Mesothelial cell of epicardium (in vitro differentiated cells): ENCODE measurements around the gene LCN2. TPM values are rescaled to one million over a fixed set of nuclear protein-coding genes. Genes with fewer than 3 reads are reported as not detected.

Source experiments
- DNase-seq, 2 experiments: peaks; one replicate each; pipeline ENCODE4 v3.0.0; 2021; ENCODE audit warnings: low spot score in 2 of 2; ENCODE audit not compliant: unreplicated experiment in 2 of 2
- H3K27ac Mint-ChIP-seq: 2 replicates; pipeline ENCODE4 v1.8.0; 2021; ENCODE audit warnings: mixed read lengths
- H3K27me3 Mint-ChIP-seq: 2 replicates; pipeline ENCODE4 v1.8.0; 2021; ENCODE audit warnings: low read depth, mixed read lengths
- H3K36me3 Mint-ChIP-seq: 2 replicates; pipeline ENCODE4 v1.8.0; 2021; ENCODE audit warnings: mixed read lengths
- H3K4me1 Mint-ChIP-seq: 2 replicates; pipeline ENCODE4 v1.8.0; 2021; ENCODE audit warnings: mixed read lengths
- H3K4me3 Mint-ChIP-seq: 2 replicates; pipeline ENCODE4 v1.8.0; 2021; ENCODE audit warnings: mild to moderate bottlenecking, moderate library complexity, mixed read lengths
- H3K9me3 Mint-ChIP-seq: 2 replicates; pipeline ENCODE4 v1.8.0; 2021; ENCODE audit warnings: mixed read lengths
- total RNA-seq: library from RNA; stranded (reverse); gene quantifications from 3 replicates; pipeline ENCODE4 v1.2.1, GENCODE V29; 2021
- TF ChIP-seq, protein P1 (sequence below): fragments of 200-600 bp; sonication (generic); IDR thresholded peaks from one replicate; pipeline ENCODE4 v1.5.0; 2021; ENCODE audit warnings: antibody characterized with exemption; ENCODE audit not compliant: unreplicated experiment

The LCN2 gene
- total RNA-seq, 1 donor from 2014 or later, result not detected

DNA sequence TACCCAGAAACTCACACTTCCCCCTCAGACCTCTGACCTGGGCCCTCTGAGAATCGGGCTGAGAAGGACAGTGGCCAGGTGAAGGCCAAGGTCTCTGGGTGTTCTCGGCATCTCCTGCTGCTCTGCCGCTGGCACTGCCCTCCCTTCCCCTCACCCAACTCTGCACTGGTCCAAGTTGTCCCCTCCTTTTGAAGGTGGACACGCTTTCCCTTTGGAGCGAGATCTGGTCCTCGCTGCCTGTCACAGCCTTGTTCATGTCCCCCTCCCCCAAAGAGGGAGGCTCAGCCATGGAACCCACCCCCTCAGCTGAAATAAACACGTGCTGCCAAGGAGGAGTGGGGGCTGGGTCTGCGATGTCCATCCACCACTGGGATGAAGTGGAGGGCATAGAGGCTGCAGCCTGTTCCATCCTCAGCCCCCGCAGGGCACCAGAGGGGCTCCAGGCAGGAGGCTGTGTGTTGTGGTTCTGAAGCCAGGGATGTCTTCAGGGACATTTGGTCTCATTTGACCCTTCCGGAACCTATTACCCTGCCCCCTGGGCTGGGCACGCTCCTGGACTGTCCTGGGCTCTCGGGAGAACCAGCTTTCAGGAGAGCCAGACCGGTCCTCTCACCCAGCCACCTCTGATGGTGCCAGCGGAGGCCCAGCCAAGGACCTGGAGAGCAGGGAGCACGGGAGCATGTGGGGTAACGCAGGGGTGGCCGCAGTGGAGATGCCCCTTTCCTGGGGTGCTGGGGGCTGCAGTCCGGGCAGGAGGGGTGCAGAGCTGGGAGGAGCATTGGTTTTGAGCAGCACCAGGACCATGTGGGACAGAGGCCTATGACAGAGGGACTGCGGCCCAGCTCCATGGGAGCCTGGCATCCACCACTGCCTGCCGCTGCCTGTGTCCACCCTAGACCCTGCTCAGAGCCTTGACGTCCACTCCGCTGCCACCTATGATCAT is 4.7 kb upstream of the LCN2 start:
- DNase-seq, result no peak
- H3K27ac Mint-ChIP-seq, result no peak overlapping the region
- peaks cover 28% of the 10 kb centered on the region for H3K4me1 Mint-ChIP-seq
- TF ChIP-seq, protein P1, sequence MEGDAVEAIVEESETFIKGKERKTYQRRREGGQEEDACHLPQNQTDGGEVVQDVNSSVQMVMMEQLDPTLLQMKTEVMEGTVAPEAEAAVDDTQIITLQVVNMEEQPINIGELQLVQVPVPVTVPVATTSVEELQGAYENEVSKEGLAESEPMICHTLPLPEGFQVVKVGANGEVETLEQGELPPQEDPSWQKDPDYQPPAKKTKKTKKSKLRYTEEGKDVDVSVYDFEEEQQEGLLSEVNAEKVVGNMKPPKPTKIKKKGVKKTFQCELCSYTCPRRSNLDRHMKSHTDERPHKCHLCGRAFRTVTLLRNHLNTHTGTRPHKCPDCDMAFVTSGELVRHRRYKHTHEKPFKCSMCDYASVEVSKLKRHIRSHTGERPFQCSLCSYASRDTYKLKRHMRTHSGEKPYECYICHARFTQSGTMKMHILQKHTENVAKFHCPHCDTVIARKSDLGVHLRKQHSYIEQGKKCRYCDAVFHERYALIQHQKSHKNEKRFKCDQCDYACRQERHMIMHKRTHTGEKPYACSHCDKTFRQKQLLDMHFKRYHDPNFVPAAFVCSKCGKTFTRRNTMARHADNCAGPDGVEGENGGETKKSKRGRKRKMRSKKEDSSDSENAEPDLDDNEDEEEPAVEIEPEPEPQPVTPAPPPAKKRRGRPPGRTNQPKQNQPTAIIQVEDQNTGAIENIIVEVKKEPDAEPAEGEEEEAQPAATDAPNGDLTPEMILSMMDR, result no peak
- H3K4me3 Mint-ChIP-seq, result no peak overlapping the region
- H3K9me3 Mint-ChIP-seq, result no peaks in the 10 kb centered on the region
- no peaks in the 10 kb centered on the region for H3K27me3 Mint-ChIP-seq
- H3K36me3 Mint-ChIP-seq, result no peaks in the 10 kb centered on the region

DNA sequence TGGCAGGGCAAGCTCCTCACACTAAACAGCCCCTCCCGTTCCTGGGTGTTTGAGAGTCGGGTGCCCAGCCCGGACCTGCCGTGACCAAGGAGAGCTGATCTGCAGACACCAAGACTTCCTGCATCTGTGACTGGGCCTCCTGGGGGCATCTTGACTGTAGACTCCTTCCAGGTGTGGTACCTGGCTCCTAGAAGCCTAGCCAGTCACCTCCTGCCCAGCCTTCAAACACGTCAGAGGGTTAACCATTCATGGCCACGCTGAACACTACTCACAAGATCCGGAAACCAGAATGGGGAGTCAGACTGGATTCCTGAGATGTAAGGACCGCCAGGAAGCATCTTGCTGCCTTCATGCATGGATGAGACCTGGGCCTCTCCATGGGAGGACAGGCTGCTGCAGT is 3.7 kb upstream of the LCN2 start:
- TF ChIP-seq, protein P1, result no peak
- no peak for DNase-seq
- Mint-ChIP-seq H3K27me3 (no peaks in the 10 kb centered on the region), H3K27ac (peak overlapping the region; percentile 53), H3K9me3 (no peaks in the 10 kb centered on the region), H3K4me1 (peaks cover 27% of the 10 kb centered on the region), H3K36me3 (no peaks in the 10 kb centered on the region), H3K4me3 (no peak overlapping the region)

DNA sequence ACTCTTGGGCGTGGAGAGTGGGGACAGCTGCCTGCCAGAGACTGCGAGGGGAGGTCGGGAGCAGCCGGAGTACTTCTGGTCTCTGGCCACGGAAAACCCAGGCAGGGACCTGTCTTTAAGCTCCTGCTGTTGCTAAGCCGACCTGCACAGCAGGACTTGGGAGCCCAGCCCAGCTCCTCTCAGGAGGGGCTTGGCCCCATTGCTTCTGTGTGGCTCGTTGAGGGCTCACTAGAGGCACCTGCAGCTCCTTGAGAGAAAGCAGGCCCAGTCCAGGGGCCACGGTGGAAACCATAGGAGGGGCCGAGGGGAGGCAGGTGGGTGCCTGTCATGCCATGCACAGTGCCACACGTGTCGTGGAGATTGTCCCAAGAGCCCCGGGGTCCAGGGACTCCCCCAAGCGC is 3.3 kb upstream of the LCN2 start:
- no peak overlapping the region for H3K4me3 Mint-ChIP-seq
- peaks cover 29% of the 10 kb centered on the region for H3K4me1 Mint-ChIP-seq
- H3K27me3 Mint-ChIP-seq, result no peaks in the 10 kb centered on the region
- no peaks in the 10 kb centered on the region for H3K9me3 Mint-ChIP-seq
- peak overlapping the region; percentile 53 for H3K27ac Mint-ChIP-seq
- DNase-seq, result no peak
- H3K36me3 Mint-ChIP-seq, result no peaks in the 10 kb centered on the region
- TF ChIP-seq, protein P1, result no peak

GRCh38 chr9:128146591-128147120 is 2.6 kb upstream of the LCN2 start:
- H3K9me3 Mint-ChIP-seq, result no peaks in the 10 kb centered on the region
- TF ChIP-seq, protein P1, result no peak
- no peak overlapping the region for H3K4me3 Mint-ChIP-seq
- no peaks in the 10 kb centered on the region for H3K27me3 Mint-ChIP-seq
- no peaks in the 10 kb centered on the region for H3K36me3 Mint-ChIP-seq
- H3K27ac Mint-ChIP-seq, result no peak overlapping the region
- peaks cover 28% of the 10 kb centered on the region for H3K4me1 Mint-ChIP-seq
- DNase-seq, result no peak

DNA sequence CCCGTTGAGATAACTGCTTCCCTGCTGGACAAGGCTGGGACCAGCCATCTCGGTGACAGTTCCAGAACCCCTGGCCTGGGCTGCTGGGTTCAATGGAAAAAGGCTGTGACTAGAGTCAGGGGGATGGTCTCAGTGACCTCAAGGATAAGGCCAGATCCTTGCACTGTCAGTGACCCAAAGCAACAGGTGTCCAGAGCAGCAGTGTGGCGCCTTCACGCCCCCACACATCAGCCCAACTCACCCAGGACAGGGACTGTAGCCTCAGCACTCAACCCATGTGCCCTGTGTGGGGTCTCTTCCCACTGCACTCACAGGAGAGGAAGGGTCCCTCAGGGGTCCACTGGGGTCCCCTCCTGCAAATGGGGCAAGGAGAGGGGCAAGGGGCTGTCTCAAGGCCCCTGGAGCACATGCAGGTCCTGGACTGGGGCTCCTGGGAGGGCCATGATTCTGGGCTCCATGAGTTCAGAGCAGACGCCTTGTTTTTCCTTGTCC is 698 bp upstream of the LCN2 start:
- Mint-ChIP-seq H3K36me3 (no peaks in the 10 kb centered on the region), H3K4me3 (no peak overlapping the region)

More for the DNA sequence above, 698 bp upstream of the LCN2 start:
- Mint-ChIP-seq H3K9me3 (no peaks in the 10 kb centered on the region), H3K27me3 (no peaks in the 10 kb centered on the region), H3K4me1 (peaks cover 27% of the 10 kb centered on the region), H3K27ac (peak overlapping the region; percentile 78)
- TF ChIP-seq, protein P1, result no peak
- DNase-seq, result no peak
